Epithelial cell of prostate (primary cell): Measurements from ENCODE around the gene RTN4RL2.

Experiments used
- DNase-seq: peaks from one replicate; pipeline ENCODE4 v3.0.0-alpha.2; 2011; ENCODE audit warnings: low read depth, low spot score
- H3K27ac ChIP-seq: fragments of 450-650 bp; 2 replicates; pipeline ENCODE4 v1.5.1; 2017; ENCODE audit warnings: mild to moderate bottlenecking

The RTN4RL2 gene

GRCh38 chr11:57496109-57496820 lies 35.9 kb downstream of the RTN4RL2 start:
- no peak overlapping the region for H3K27ac ChIP-seq
- DNase-seq: no peak

- no peak for DNase-seq
- H3K27ac ChIP-seq: no peak overlapping the region
These were observed 37.2 kb downstream of the RTN4RL2 start for GRCh38 chr11:57497303-57498247.

GRCh38 chr11:57498540-57498939 lies 38.2 kb downstream of the RTN4RL2 start:
- H3K27ac ChIP-seq: no peak overlapping the region
- no peak for DNase-seq

- no peak for DNase-seq
- no peak overlapping the region for H3K27ac ChIP-seq
These were observed 39.2 kb downstream of the RTN4RL2 start for GRCh38 chr11:57499413-57499982.

- no peak for DNase-seq
- no peak overlapping the region for H3K27ac ChIP-seq
These were observed 39.7 kb downstream of the RTN4RL2 start for GRCh38 chr11:57499983-57500461.

- no peak for DNase-seq
- H3K27ac ChIP-seq: no peak overlapping the region
These were observed 40.2 kb downstream of the RTN4RL2 start for GRCh38 chr11:57500515-57500914.

- no peak for DNase-seq
- H3K27ac ChIP-seq: no peak overlapping the region
These were observed 40.6 kb downstream of the RTN4RL2 start for GRCh38 chr11:57500926-57501325.

GRCh38 chr11:57501953-57502352 lies 41.6 kb downstream of the RTN4RL2 start:
- DNase-seq: no peak
- no peak overlapping the region for H3K27ac ChIP-seq

GRCh38 chr11:57502376-57502775 lies 42.0 kb downstream of the RTN4RL2 start:
- no peak overlapping the region for H3K27ac ChIP-seq
- no peak for DNase-seq

GRCh38 chr11:57502870-57503269 lies 42.5 kb downstream of the RTN4RL2 start:
- no peak overlapping the region for H3K27ac ChIP-seq

GRCh38 chr11:57504511-57504910 lies 44.2 kb downstream of the RTN4RL2 start:
- no peak overlapping the region for H3K27ac ChIP-seq
- no peak for DNase-seq

More at GRCh38 chr11:57502870-57503269, 42.5 kb downstream of the RTN4RL2 start:
- DNase-seq: no peak

- DNase-seq: no peak
- no peak overlapping the region for H3K27ac ChIP-seq
These were observed 46.2 kb downstream of the RTN4RL2 start for GRCh38 chr11:57506522-57506921.

- no peak overlapping the region for H3K27ac ChIP-seq
- no peak for DNase-seq
These were observed 48.2 kb downstream of the RTN4RL2 start for GRCh38 chr11:57508341-57509170.

GRCh38 chr11:57511741-57512430 lies 51.6 kb downstream of the RTN4RL2 start:
- no peak overlapping the region for H3K27ac ChIP-seq
- DNase-seq: no peak

GRCh38 chr11:57512646-57513451 lies 52.5 kb downstream of the RTN4RL2 start:
- no peak for DNase-seq
- H3K27ac ChIP-seq: no peak overlapping the region

- DNase-seq: no peak
- H3K27ac ChIP-seq: no peak overlapping the region
These were observed 53.1 kb downstream of the RTN4RL2 start for GRCh38 chr11:57513452-57513795.

- DNase-seq: no peak
- no peak overlapping the region for H3K27ac ChIP-seq
These were observed 53.7 kb downstream of the RTN4RL2 start for GRCh38 chr11:57513911-57514537.
